Mesendoderm (in vitro differentiated cells): ENCODE data around the gene HSD11B2.

Experiments
- DNase-seq: peaks from one replicate; pipeline ENCODE4 v3.0.0; 2013
- H2AK5ac ChIP-seq: 2 replicates; pipeline ENCODE4 v1.6.1; 2013; ENCODE audit warnings: low read length, inconsistent platforms
- H2BK120ac ChIP-seq: 2 replicates; pipeline ENCODE4 v1.6.1; 2013; ENCODE audit warnings: low read depth, mild to moderate bottlenecking, low read length, moderate library complexity, mixed read lengths
- H2BK15ac ChIP-seq: replicated peaks from 2 replicates; pipeline ENCODE4 v1.6.1; 2013; ENCODE audit warnings: low read depth, mild to moderate bottlenecking, moderate library complexity
- H2BK5ac ChIP-seq: 2 replicates; pipeline ENCODE4 v1.6.1; 2013; ENCODE audit warnings: low read length, inconsistent platforms
- H3K18ac ChIP-seq: 2 replicates; pipeline ENCODE4 v1.6.1; 2013; ENCODE audit warnings: mild to moderate bottlenecking, low read length, mixed read lengths
- H3K23ac ChIP-seq: one replicate; pipeline ENCODE4 v1.6.1; 2013; ENCODE audit warnings: low read length
- H3K27ac ChIP-seq: 2 replicates; pipeline ENCODE4 v1.5.1; 2013; ENCODE audit warnings: low read depth, mild to moderate bottlenecking, inconsistent platforms, low read length, moderate library complexity
- H3K27me3 ChIP-seq: 2 replicates; pipeline ENCODE4 v1.6.1; 2013; ENCODE audit warnings: low read length, control low read depth, mild to moderate bottlenecking, inconsistent platforms; ENCODE audit not compliant: insufficient read depth, poor library complexity
- H3K36me3 ChIP-seq: 2 replicates; pipeline ENCODE4 v1.6.1; 2013; ENCODE audit warnings: low read length, inconsistent platforms; ENCODE audit not compliant: control insufficient read depth, insufficient read depth
- H3K4ac ChIP-seq: one replicate; pipeline ENCODE4 v1.6.1; 2013; ENCODE audit warnings: low read depth, mild to moderate bottlenecking, low read length, moderate library complexity
- H3K4me1 ChIP-seq: 2 replicates; pipeline ENCODE4 v1.6.1; 2013; ENCODE audit warnings: low read depth, low read length, inconsistent platforms; ENCODE audit not compliant: control insufficient read depth
- H3K4me2 ChIP-seq: 2 replicates; pipeline ENCODE4 v1.6.1; 2013; ENCODE audit warnings: low read length
- H3K4me3 ChIP-seq: 2 replicates; pipeline ENCODE4 v1.5.1; 2013; ENCODE audit warnings: mild to moderate bottlenecking, low read length
- H3K56ac ChIP-seq: one replicate; pipeline ENCODE4 v1.6.1; 2013; ENCODE audit warnings: low read length
- H3K79me1 ChIP-seq: 2 replicates; pipeline ENCODE4 v1.6.1; 2013; ENCODE audit warnings: low read length, inconsistent platforms
- H3K79me2 ChIP-seq: 2 replicates; pipeline ENCODE4 v1.6.1; 2013; ENCODE audit warnings: mild to moderate bottlenecking, low read length; ENCODE audit not compliant: control insufficient read depth, insufficient read depth
- H3K9ac ChIP-seq: 2 replicates; pipeline ENCODE4 v1.6.1; 2013; ENCODE audit warnings: low read length, inconsistent platforms
- H4K5ac ChIP-seq: one replicate; pipeline ENCODE4 v1.6.1; 2013; ENCODE audit warnings: low read length
- H4K8ac ChIP-seq: one replicate; pipeline ENCODE4 v1.6.1; 2013; ENCODE audit warnings: low read depth, mild to moderate bottlenecking, control low read depth, low read length, moderate library complexity
- WGBS: extraction: QIAGEN DNeasy Blood & Tissue Kit; methylation state at CpG from one replicate; pipeline ENCODE4 v1.1.7; 2013; ENCODE audit warnings: low lambda C conversion rate, missing lambda C conversion rate; ENCODE audit not compliant: insufficient coverage; ENCODE audit errors: extremely low coverage; 5-methylcytosine and 5-hydroxymethylcytosine counted together

Gene HSD11B2

GRCh38 chr16:67443265-67443664, 12.3 kb downstream of the HSD11B2 start:
- WGBS = no CpG with 5 or more reads among the region's 6 CpGs

GRCh38 chr16:67444259-67445125, 13.6 kb downstream of the HSD11B2 start:
- H3K4ac ChIP-seq = no peak overlapping the region
- H4K8ac ChIP-seq = no peak overlapping the region
- no peaks in the 10 kb centered on the region for H3K79me2 ChIP-seq
- WGBS = no CpG with 5 or more reads among the region's 22 CpGs
- H3K27me3 ChIP-seq = no peaks in the 10 kb centered on the region
- no peak overlapping the region for H3K4me3 ChIP-seq
- no peak overlapping the region for H3K56ac ChIP-seq
- no peak overlapping the region for H4K5ac ChIP-seq
- no peaks in the 10 kb centered on the region for H3K79me1 ChIP-seq
- no peak overlapping the region for H2BK120ac ChIP-seq
- no peak overlapping the region for H3K27ac ChIP-seq
- H3K36me3 ChIP-seq = no peaks in the 10 kb centered on the region
- no peak overlapping the region for H2BK15ac ChIP-seq
- no peak overlapping the region for H2AK5ac ChIP-seq
- H3K4me1 ChIP-seq = no peaks in the 10 kb centered on the region
- no peak overlapping the region for H3K9ac ChIP-seq
- H3K23ac ChIP-seq = no peak overlapping the region
- H3K4me2 ChIP-seq = no peak overlapping the region
- H2BK5ac ChIP-seq = no peak overlapping the region
- H3K18ac ChIP-seq = no peak overlapping the region
- DNase-seq = no peak

More at GRCh38 chr16:67443265-67443664, 12.3 kb downstream of the HSD11B2 start:
- Histone ChIP-seq H2BK15ac (no peak overlapping the region), H3K4me2 (no peak overlapping the region), H3K79me1 (no peaks in the 10 kb centered on the region), H2BK5ac (no peak overlapping the region), H3K4me3 (no peak overlapping the region), H3K27me3 (no peaks in the 10 kb centered on the region), H3K4me1 (no peaks in the 10 kb centered on the region), H3K79me2 (no peaks in the 10 kb centered on the region), H2AK5ac (no peak overlapping the region), H2BK120ac (no peak overlapping the region), H3K18ac (no peak overlapping the region), H3K4ac (no peak overlapping the region), H4K8ac (no peak overlapping the region), H4K5ac (no peak overlapping the region), H3K56ac (no peak overlapping the region), H3K36me3 (peaks cover 4% of the 10 kb centered on the region), H3K9ac (no peak overlapping the region), H3K27ac (no peak overlapping the region), H3K23ac (no peak overlapping the region)
- no peak for DNase-seq

- no peak overlapping the region for H2AK5ac ChIP-seq
- no peak overlapping the region for H3K4me3 ChIP-seq
- H4K8ac ChIP-seq = no peak overlapping the region
- no peak overlapping the region for H3K4me2 ChIP-seq
- no peak overlapping the region for H3K56ac ChIP-seq
- H3K18ac ChIP-seq = no peak overlapping the region
- H3K27me3 ChIP-seq = no peaks in the 10 kb centered on the region
- no peaks in the 10 kb centered on the region for H3K36me3 ChIP-seq
- no peak overlapping the region for H4K5ac ChIP-seq
- no peak overlapping the region for H3K9ac ChIP-seq
- H3K27ac ChIP-seq = no peak overlapping the region
- WGBS = no CpG with 5 or more reads among the region's 7 CpGs
- DNase-seq = no peak
- H3K23ac ChIP-seq = no peak overlapping the region
- H3K4ac ChIP-seq = no peak overlapping the region
- no peak overlapping the region for H2BK5ac ChIP-seq
- H3K79me1 ChIP-seq = no peaks in the 10 kb centered on the region
- no peaks in the 10 kb centered on the region for H3K79me2 ChIP-seq
- no peak overlapping the region for H2BK15ac ChIP-seq
- no peak overlapping the region for H2BK120ac ChIP-seq
- H3K4me1 ChIP-seq = no peaks in the 10 kb centered on the region
These were observed 14.2 kb downstream of the HSD11B2 start for GRCh38 chr16:67445126-67445426.

- no peak for DNase-seq
- H3K23ac ChIP-seq = no peak overlapping the region
- no peak overlapping the region for H3K4ac ChIP-seq
- H2BK15ac ChIP-seq = no peak overlapping the region
- H3K79me2 ChIP-seq = no peaks in the 10 kb centered on the region
- H3K4me2 ChIP-seq = no peak overlapping the region
- no peak overlapping the region for H3K4me3 ChIP-seq
- no peak overlapping the region for H2AK5ac ChIP-seq
- H3K79me1 ChIP-seq = no peaks in the 10 kb centered on the region
- no peak overlapping the region for H4K8ac ChIP-seq
- no peaks in the 10 kb centered on the region for H3K27me3 ChIP-seq
- H3K9ac ChIP-seq = no peak overlapping the region
- no peaks in the 10 kb centered on the region for H3K4me1 ChIP-seq
- H3K27ac ChIP-seq = no peak overlapping the region
- no peak overlapping the region for H2BK5ac ChIP-seq
- H2BK120ac ChIP-seq = no peak overlapping the region
- no peak overlapping the region for H3K18ac ChIP-seq
- H3K36me3 ChIP-seq = no peaks in the 10 kb centered on the region
- H3K56ac ChIP-seq = no peak overlapping the region
- WGBS = no CpG with 5 or more reads among the region's 3 CpGs
- H4K5ac ChIP-seq = no peak overlapping the region
These were observed 14.6 kb downstream of the HSD11B2 start for GRCh38 chr16:67445441-67445912.

GRCh38 chr16:67445913-67446907, 15.3 kb downstream of the HSD11B2 start:
- Histone ChIP-seq H3K4me1 (no peaks in the 10 kb centered on the region), H3K79me2 (no peaks in the 10 kb centered on the region)
- no CpG with 5 or more reads among the region's 12 CpGs for WGBS

More at GRCh38 chr16:67445913-67446907, 15.3 kb downstream of the HSD11B2 start:
- Histone ChIP-seq H3K4ac (no peak overlapping the region), H2BK15ac (no peak overlapping the region), H2AK5ac (no peak overlapping the region), H3K9ac (no peak overlapping the region), H4K5ac (no peak overlapping the region), H2BK5ac (no peak overlapping the region), H3K27me3 (no peaks in the 10 kb centered on the region), H2BK120ac (no peak overlapping the region), H3K23ac (no peak overlapping the region), H3K36me3 (no peaks in the 10 kb centered on the region), H4K8ac (no peak overlapping the region), H3K79me1 (no peaks in the 10 kb centered on the region), H3K56ac (no peak overlapping the region), H3K4me3 (no peak overlapping the region), H3K4me2 (no peak overlapping the region), H3K27ac (no peak overlapping the region), H3K18ac (no peak overlapping the region)
- DNase-seq = no peak
